Stimulated activated effector memory CD8-positive, alpha-beta T cell treated with anti-CD3 and anti-CD28 coated beads, Interleukin-12 subunit alpha, Interleukin-12 subunit beta, amount 100 ng/mL, for 72 hours (primary cell): ENCODE results near the gene SUMO3.
A peak's percentile ranks its signal among the peaks of the same experiment; 100 is the strongest.

Source experiments
- ATAC-seq: fragments of 150-1000 bp; cut with Tn5 transposase; 2 replicates; pipeline ENCODE4 v1.10.0; 2021
- DNase-seq, 2 donors: peaks; one replicate each; pipeline ENCODE4 v3.0.0; 2021 to 2022; ENCODE audit warnings: low spot score in 2 of 2
- H3K27ac Mint-ChIP-seq: one replicate; pipeline ENCODE4 v1.8.0; 2022; ENCODE audit warnings: mild to moderate bottlenecking, mixed read lengths
- H3K36me3 Mint-ChIP-seq: one replicate; pipeline ENCODE4 v1.8.0; 2022; ENCODE audit warnings: mild to moderate bottlenecking, mixed read lengths
- H3K4me1 Mint-ChIP-seq: one replicate; pipeline ENCODE4 v1.8.0; 2022; ENCODE audit warnings: mixed read lengths
- H3K4me3 Mint-ChIP-seq: one replicate; pipeline ENCODE4 v1.8.0; 2022; ENCODE audit warnings: mild to moderate bottlenecking, mixed read lengths
- H3K9me3 Mint-ChIP-seq: one replicate; pipeline ENCODE4 v1.8.0; 2022; ENCODE audit warnings: mixed read lengths

Gene SUMO3

GRCh38 chr21:44817914-44818639 is at the start of gene SUMO3:
TSS of gene SUMO3 (minus strand) at chr21:44818062. CDS start at chr21:44817968, 94 bp downstream.
- DNase-seq (peak; percentile 92 to 93), ATAC-seq (peak; percentile 85)
- H3K36me3 Mint-ChIP-seq, result peaks cover 22% of the 10 kb centered on the region
- H3K9me3 Mint-ChIP-seq, result peaks cover 7% of the 10 kb centered on the region
- no peak within 1 kb of the TSS for H3K27ac Mint-ChIP-seq
- peaks cover 16% of the 10 kb centered on the region for H3K4me1 Mint-ChIP-seq
- H3K4me3 Mint-ChIP-seq, result peak within 1 kb of the TSS; percentile 78

- H3K9me3 Mint-ChIP-seq, result no peaks in the 10 kb centered on the region
Measured at GRCh38 chr21:44867464-44867863, 49.6 kb upstream of the SUMO3 start.

DNA sequence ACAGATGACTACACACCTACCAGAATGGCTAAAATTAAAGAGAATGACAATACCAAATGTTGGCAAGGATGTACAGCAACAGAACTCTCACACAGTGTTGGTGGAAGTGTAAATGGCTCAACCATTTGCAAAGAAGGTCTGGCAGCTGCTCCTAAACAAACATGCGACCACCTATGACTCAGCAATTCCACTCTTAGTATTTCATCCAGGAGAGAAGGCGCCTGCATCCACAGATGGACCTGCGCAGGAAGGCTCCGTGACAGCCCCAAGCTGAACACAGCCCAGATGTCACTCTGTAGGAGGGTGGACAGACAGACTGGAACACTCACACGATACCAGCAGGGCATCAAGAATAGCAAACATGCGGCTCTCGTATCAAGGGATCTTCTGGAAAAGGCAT is 48.9 kb upstream of the SUMO3 start:
- ATAC-seq, result no peak
- H3K27ac Mint-ChIP-seq, result peak overlapping the region; percentile 93
- H3K36me3 Mint-ChIP-seq, result peaks cover 48% of the 10 kb centered on the region
- H3K4me3 Mint-ChIP-seq, result peak overlapping the region; percentile 73
- peaks cover 76% of the 10 kb centered on the region for H3K4me1 Mint-ChIP-seq
- DNase-seq, result no peak
- no peaks in the 10 kb centered on the region for H3K9me3 Mint-ChIP-seq

More at GRCh38 chr21:44867464-44867863, 49.6 kb upstream of the SUMO3 start:
- peak overlapping the region; percentile 93 for H3K27ac Mint-ChIP-seq
- peaks cover 47% of the 10 kb centered on the region for H3K36me3 Mint-ChIP-seq
- H3K4me3 Mint-ChIP-seq, result peak overlapping the region; percentile 73
- no peak for DNase-seq
- ATAC-seq, result no peak
- H3K4me1 Mint-ChIP-seq, result peaks cover 79% of the 10 kb centered on the region

GRCh38 chr21:44865561-44866280 is 47.9 kb upstream of the SUMO3 start:
- H3K27ac Mint-ChIP-seq, result peak overlapping the region; percentile 93
- peak overlapping the region; percentile 73 for H3K4me3 Mint-ChIP-seq
- no peaks in the 10 kb centered on the region for H3K9me3 Mint-ChIP-seq
- ATAC-seq (peak; percentile 72), DNase-seq (no peak)
- H3K36me3 Mint-ChIP-seq, result peaks cover 56% of the 10 kb centered on the region
- peaks cover 76% of the 10 kb centered on the region for H3K4me1 Mint-ChIP-seq

- Mint-ChIP-seq H3K4me1 (peaks cover 69% of the 10 kb centered on the region), H3K27ac (peak overlapping the region; percentile 77), H3K9me3 (no peaks in the 10 kb centered on the region), H3K36me3 (peaks cover 82% of the 10 kb centered on the region), H3K4me3 (no peak overlapping the region)
- DNase-seq (no peak), ATAC-seq (no peak)
Measured at GRCh38 chr21:44862869-44863685, 45.2 kb upstream of the SUMO3 start.

DNA sequence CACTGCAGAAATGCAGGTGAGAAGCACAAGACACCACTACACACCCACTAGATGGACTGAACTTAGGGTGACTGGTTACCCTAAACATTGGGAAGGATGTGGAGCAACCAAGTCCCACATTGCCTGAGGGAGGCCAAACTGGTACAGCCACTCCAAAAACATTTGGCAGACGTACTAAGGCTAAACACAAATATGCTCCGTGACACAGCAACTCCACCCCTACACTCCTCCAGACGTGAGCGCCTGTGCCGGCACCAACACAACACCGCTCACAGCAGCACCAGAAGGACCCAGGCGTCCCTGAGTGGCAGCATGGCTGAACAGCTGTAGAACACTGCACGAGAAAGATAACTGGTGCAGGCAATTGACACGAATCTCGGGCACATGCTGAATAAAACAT is 40.9 kb upstream of the SUMO3 start:
- H3K36me3 Mint-ChIP-seq, result peaks cover 95% of the 10 kb centered on the region
- H3K4me1 Mint-ChIP-seq, result peaks cover 51% of the 10 kb centered on the region
- no peak overlapping the region for H3K4me3 Mint-ChIP-seq
- H3K9me3 Mint-ChIP-seq, result no peaks in the 10 kb centered on the region
- H3K27ac Mint-ChIP-seq, result no peak overlapping the region
- no peak for DNase-seq
- ATAC-seq, result no peak

DNA sequence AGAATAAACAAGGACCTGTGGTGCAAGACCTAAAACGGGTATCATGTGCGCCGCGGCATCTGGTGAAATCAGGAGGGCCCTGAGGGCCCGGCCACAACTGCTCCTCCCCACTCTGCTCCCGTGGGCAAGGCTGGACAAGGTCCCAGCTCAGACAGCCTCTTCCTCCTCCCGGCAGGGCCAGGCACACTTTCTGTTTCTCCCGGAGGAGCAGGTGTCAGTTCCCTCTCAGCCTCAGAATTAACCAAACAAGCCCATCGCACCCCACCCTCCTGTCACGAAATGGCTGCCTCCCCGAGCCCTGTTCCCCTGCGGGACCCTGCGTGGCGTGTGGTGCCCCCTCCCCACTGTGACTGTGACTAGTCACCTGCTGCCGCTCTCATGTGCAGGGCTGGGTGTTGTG is 40.4 kb upstream of the SUMO3 start:
- Mint-ChIP-seq H3K4me1 (peaks cover 51% of the 10 kb centered on the region), H3K36me3 (peaks cover 95% of the 10 kb centered on the region), H3K4me3 (no peak overlapping the region), H3K27ac (no peak overlapping the region), H3K9me3 (no peaks in the 10 kb centered on the region)
- DNase-seq (no peak), ATAC-seq (no peak)

GRCh38 chr21:44857127-44857892 is 39.4 kb upstream of the SUMO3 start:
- Mint-ChIP-seq H3K36me3 (peaks cover 100% of the 10 kb centered on the region), H3K27ac (peak overlapping the region; percentile 40), H3K4me3 (no peak overlapping the region), H3K4me1 (peaks cover 48% of the 10 kb centered on the region), H3K9me3 (no peaks in the 10 kb centered on the region)
- ATAC-seq (no peak), DNase-seq (no peak)

DNA sequence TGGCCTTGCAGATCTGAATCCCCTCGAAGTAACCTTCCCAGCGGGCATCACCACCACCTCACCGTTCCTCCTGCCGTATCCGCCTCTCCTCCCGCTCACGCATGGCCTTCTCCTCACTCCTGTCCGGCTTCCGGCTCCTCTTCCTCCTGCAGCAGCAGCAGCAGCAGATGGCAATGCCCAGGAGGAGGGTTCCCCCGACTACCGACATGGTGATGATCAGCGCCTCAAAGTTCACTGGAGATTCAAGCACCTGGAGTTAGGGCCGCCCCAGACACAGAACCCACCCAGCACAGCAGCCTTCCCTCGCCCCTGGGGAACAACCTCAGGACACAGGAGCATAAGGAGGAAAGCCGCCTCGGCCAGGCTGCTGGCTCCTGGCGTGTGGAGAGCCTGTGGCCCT is 38.3 kb upstream of the SUMO3 start:
- no peaks in the 10 kb centered on the region for H3K9me3 Mint-ChIP-seq
- peaks cover 38% of the 10 kb centered on the region for H3K4me1 Mint-ChIP-seq
- H3K4me3 Mint-ChIP-seq, result no peak overlapping the region
- DNase-seq (no peak), ATAC-seq (no peak)
- H3K36me3 Mint-ChIP-seq, result peaks cover 100% of the 10 kb centered on the region
- peak overlapping the region; percentile 48 for H3K27ac Mint-ChIP-seq

GRCh38 chr21:44855572-44855971 is 37.7 kb upstream of the SUMO3 start:
- H3K36me3 Mint-ChIP-seq, result peaks cover 100% of the 10 kb centered on the region
- no peak for DNase-seq
- H3K4me3 Mint-ChIP-seq, result no peak overlapping the region
- H3K9me3 Mint-ChIP-seq, result no peaks in the 10 kb centered on the region
- no peak for ATAC-seq
- no peak overlapping the region for H3K27ac Mint-ChIP-seq
- H3K4me1 Mint-ChIP-seq, result peaks cover 32% of the 10 kb centered on the region

DNA sequence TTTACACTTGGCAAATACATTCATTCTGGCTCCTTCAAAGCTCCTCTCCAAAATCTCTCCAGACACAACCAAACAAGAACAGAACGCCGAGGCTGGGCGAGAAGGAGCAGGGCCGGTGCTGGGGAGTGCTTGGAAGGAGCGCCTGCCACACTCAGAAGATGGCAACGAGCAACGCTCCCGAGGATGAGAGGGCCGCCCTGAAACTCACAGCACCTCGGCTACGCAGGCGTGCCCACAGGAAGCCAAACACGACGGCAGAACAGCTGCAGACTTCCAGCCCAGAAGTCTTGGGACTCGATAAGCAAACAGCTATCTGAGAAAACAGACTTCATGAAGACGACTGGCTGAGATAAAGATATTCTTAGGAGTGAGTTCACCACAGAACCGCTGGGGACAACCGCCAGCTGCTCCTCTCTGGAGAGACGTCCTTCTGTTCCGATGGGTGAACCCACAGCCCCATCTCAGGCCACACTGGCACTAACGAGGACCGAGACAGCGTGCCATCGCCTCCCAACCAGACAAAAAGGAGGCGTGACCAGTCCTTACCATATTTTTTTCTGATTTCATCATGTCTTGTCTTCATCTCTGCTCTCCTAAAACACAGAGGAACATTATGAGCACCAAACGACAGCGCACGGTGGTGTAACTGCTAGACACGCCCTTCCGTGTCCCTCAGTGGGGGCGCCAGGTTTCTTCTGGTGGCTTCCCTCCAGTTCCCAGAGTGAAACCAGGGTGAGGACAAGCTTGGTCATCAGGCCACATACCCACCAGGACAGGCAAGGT is 37.0 kb upstream of the SUMO3 start:
- Mint-ChIP-seq H3K4me3 (no peak overlapping the region), H3K36me3 (peaks cover 100% of the 10 kb centered on the region), H3K4me1 (peaks cover 27% of the 10 kb centered on the region), H3K27ac (peak overlapping the region; percentile 63), H3K9me3 (no peaks in the 10 kb centered on the region)
- no peak for ATAC-seq
- no peak for DNase-seq

- DNase-seq (no peak), ATAC-seq (peak; percentile 37)
- Mint-ChIP-seq H3K36me3 (peaks cover 100% of the 10 kb centered on the region), H3K9me3 (no peaks in the 10 kb centered on the region), H3K4me3 (no peak overlapping the region), H3K4me1 (peaks cover 27% of the 10 kb centered on the region), H3K27ac (peak overlapping the region; percentile 63)
Measured at GRCh38 chr21:44854391-44854663, 36.5 kb upstream of the SUMO3 start.

DNA sequence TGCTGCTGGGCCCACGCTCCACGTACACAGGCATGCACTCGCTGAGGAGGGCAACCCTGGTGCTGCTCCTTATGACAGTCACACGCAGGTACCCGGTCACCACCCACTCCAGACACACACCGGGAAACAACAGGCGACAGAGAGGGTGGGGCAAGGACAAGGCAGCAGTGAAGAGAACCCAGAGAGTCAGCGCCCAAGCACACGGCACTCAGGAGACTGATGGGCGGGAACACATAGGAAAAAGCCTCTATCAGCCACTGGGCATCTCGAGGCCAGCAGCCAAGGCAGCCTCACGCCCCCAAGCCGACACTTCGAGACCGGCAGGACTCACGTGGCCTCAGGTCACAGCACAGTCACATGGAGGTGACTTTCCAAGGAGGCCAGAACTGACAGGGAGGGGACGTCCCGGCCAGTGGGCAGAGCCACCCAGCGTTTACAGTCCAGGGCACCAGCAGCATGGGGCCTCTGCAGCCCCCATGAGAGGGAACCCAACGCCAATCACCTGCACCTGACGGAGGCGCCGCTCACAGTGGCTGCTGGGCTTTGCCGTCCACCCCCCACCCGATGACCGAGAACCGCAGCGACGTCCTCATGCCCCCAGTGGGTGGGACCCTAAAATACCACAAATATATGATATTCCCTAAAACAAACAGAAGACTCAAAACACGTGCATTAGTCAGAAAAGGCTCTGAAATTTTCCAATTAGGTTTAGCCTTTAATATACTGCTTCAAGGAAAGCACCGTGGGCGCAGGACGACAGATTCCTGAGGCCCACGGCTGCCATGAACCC is 35.9 kb upstream of the SUMO3 start:
- ATAC-seq, result no peak
- H3K4me3 Mint-ChIP-seq, result no peak overlapping the region
- no peaks in the 10 kb centered on the region for H3K9me3 Mint-ChIP-seq
- H3K36me3 Mint-ChIP-seq, result peaks cover 100% of the 10 kb centered on the region
- H3K4me1 Mint-ChIP-seq, result peaks cover 27% of the 10 kb centered on the region
- no peak for DNase-seq
- peak overlapping the region; percentile 63 for H3K27ac Mint-ChIP-seq
